ENCODE results near the gene ITK.

GRCh38 chr5:157164521-157164920 lies 16.1 kb upstream of the ITK start:
- TF ChIP-seq CTCF (IDR thresholded peaks at IDR 0.05) (no peak), HOXA7 (CRISPR knock-in tag; IDR thresholded peaks at IDR 0.05) (no peak), NR3C1 (IDR thresholded peaks at IDR 0.05) (no peak)

Data from A549 (cell line).